Fibroblast of skin of scalp (primary cell): ENCODE measurements around the gene AADAT.
"Not testable (repeated sequence)": the region's sequence is repeated elsewhere in the genome, so short reads cannot be mapped to it uniquely, and the experiment has no call there.

Experiments used
- DNase-seq: peaks from one replicate; pipeline ENCODE4 v3.0.0-alpha.2; 2013

AADAT gene

DNA sequence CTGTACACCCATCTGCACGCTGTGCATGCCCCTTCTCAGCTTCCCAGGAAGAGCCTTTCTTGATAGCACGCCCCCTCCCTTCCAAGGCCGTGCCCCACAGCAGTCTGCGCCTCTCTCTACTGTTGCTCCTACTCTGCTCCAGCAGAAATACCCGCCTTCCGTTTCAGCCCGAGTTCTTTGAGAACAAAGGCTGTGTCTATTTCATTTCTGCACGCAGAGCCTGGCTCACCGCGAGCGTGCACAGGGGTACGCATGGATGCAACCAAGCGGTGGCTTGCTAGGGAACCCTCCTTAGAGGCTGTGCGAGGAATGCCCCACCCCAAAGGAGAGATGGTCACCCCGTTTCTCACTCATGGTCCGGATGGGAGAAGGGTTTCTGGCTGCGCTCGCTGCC is 485 bp downstream of the AADAT start:
- DNase-seq = peak; percentile 45

DNA sequence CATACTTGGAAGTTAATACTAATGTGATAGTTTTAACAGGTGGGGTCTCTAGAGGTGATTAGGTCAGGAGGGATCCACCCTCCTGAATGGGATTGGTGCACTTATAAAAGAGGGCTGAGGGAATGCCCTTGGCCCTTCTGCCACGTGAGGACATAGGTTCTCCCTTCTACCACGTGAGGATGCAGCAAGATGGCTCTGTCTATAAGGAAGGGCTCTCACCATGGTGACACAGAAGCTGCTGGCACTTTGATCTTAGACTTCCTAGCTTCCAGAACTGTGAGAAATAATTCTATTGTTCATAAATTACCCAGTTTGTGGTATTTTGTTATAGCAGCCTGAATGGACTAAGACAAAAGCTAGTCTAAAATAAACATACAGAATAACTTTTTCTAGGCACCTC is 1.0 kb downstream of the AADAT start:
- no peak for DNase-seq

DNA sequence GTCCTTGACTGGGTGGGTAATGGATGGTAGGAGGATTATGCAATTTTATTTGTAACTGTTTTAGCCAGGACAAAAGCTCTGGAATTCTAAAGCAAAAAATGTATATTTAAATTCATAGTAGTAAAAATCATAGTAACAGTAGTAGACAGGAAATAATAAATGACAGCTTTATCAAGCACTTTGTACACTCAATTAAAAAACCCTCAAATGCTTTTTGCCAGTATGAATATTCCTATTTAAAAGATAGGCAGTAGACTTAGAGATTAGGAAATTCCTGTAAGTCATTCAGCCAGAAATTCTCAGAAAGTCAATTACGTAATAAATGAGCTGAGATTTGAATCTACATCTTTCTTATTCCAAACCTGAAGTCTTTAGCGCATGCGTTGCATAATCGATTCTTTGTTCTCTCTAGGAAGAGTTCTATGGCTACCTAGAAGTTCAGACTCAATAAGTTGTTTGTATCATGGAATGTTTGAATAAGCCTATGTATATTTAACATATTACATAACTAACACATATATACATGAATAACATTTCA is 2.5 kb downstream of the AADAT start:
- no peak for DNase-seq

- no peak for DNase-seq
Observed at GRCh38 chr4:170083541-170083940, 6.2 kb downstream of the AADAT start.

DNA sequence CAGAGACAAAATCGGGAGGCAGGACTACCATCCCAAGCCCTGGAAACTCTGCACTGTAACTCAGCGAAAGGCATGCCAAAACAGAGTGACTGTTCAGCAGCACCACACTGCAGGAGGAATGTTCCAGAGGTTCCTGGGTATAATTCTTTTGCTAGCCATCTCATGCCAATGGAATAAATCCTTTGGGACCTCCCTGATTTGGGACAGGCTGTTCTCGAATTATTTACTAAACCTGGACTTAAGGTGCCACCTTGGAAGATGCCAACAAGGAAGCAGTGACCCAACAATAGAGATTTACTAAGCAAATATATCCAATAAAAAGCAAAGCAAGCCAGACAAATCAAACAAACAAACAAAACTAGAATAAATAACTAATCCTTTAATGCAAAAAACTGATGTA is 9.3 kb downstream of the AADAT start:
- DNase-seq = peak; percentile 1

- peak; percentile 26 for DNase-seq
Observed at GRCh38 chr4:170079981-170080380, 9.8 kb downstream of the AADAT start.

GRCh38 chr4:170071196-170071595 is 18.6 kb downstream of the AADAT start:
- no peak for DNase-seq

DNA sequence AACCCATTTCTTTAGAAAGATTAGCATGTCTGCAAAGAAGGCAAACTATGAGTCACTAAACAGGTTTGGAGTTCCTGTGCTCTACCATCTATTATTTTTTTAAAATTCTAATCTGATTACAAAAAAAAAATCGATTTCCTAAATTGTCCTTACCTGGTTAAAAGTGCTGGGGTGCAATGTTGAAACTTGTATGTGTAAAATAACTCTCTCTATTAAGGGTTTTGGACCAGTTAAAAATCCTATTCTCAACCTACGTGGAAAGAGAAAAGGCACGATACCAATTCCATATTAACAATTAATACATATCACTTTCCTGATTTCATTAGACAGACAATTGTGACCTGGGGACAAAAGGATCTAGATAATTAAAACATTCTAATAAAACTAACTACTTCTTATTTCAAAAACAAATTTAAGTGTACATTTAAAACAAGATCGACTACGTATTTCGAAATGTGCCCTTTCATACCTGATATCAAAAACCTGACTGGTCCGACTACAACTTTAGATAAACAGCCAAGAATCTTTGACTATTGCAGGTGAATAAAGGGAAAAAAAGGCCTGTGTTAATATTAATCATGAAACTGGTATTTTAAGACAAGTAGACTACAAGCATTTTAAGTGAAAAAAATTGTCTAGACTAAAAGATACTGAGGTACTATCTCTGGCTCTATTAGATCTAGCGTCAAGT is 21.2 kb downstream of the AADAT start:
- DNase-seq = no peak

- no peak for DNase-seq
Observed at GRCh38 chr4:170059421-170059820, 30.3 kb downstream of the AADAT start.

GRCh38 chr4:170058826-170059225 is 30.9 kb downstream of the AADAT start:
- DNase-seq = no peak

GRCh38 chr4:170057866-170058265 is 31.9 kb downstream of the AADAT start:
- no peak for DNase-seq

GRCh38 chr4:170052919-170053318 is 36.8 kb downstream of the AADAT start:
- no peak for DNase-seq

DNA sequence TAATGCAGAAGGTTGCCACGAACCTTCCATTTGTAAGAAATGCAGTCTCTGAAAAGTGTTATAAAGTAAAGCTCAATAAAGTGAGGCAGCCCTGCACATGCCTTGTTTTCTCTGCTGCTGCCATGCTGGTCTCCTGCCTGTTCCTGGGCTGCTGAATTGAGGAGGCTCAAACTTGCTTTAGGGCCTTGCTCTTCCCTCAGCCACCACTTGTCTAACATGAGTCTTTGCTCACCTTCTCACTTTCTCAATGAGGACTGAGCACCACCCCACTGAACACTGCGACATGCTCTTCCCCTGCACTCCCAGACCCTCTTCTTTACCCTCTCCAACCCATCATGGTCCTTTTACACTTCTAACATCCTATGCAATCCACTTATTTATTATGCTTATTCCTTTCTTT is 38.4 kb downstream of the AADAT start:
- no peak for DNase-seq

GRCh38 chr4:170049766-170050165 is 40.0 kb downstream of the AADAT start:
- DNase-seq = no peak

DNA sequence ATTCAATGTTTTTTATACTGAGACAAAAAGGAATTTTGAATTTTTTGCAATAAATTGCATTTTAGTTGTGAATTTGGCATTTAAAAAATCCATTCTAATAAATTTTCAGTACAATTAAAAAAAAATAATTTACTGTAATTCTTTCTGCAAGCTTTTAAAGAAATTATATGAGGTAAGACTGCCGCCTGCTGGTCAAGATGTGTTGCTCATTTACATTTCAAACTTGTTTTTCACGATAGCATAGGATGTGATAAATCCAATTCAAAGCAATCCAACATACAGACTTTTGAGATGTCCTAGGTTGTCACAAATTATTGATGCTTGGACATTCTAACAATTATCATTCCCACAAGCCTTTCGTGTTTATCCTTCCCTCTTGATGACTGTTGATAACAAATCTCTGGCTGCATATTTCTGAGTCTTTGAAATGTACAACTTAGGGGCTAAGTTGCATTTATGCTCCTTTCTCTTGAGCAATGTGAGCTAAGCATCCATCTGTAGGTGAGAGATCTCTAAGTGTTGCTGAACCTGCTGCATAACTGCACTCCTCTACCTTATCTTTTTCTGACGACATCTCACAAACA is 41.9 kb downstream of the AADAT start:
- DNase-seq = peak; percentile 67

DNA sequence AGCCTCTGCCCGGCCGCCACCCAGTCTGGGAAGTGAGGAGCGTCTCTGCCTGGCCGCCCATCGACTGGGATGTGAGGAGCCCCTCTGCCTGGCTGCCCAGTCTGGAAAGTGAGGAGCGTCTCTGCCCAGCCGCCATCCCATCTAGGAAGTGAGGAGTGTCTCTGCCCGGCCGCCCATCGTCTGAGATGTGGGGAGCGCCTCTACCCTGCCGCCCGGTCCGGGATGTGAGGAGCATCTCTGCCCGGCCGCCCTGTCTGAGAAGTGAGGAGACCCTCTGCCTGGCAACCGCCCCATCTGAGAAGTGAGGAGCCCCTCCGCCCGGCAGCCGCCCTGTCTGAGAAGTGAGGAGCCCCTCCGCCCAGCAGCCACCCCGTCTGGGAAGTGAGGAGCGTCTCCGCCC is 43.6 kb downstream of the AADAT start:
- DNase-seq = not testable (repeated sequence)

DNA sequence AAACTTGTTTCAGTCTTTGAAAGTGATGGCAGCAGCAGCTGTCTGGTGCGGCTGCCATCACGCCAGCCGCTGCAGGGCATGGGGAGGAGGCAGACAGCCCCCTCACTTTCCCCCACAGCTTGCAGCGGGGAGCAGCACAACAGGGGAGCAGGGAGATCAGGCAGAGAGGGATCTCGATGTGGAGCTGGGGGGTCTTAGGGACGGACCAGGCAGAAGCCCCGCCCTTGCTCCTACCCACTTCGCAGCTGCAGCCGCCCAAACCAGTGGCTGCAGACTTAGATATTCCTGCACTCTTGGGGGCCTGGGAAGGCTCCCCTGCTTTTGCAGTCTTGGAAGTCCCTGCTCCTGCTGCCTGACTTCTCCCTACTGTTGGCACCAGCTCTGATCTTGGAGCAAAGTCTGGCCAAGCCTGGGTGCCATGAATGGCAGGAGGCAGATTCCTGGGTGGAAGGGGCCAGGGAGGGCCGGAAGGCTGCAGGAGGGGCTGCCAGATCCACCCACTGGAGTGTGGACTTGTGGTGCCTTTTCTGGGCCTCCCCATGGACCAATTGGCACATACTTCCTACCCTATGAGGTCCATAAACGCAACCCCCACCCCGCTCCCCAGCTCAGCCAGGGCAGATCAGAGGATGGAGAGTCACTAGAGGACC is 49.6 kb downstream of the AADAT start:
- DNase-seq = no peak

DNA sequence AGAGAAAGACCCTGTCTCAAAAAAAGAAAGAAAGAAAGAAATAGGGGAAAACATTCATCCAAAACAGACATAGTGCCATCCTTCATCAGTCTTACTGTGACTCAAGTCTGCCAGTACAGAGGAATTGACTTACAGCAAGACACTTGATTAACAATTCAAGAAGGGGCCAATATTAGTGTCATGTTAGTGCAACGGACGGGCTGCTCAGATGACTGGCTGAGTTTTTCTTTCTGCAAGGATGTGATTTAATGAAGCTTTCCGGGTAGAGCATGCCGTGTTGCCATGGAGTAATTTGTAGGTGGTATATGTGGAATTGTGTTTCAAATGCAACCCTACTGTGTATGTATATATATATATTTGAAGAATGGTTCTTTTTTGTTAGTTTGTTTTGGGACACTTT is 51.0 kb downstream of the AADAT start:
- no peak for DNase-seq

DNA sequence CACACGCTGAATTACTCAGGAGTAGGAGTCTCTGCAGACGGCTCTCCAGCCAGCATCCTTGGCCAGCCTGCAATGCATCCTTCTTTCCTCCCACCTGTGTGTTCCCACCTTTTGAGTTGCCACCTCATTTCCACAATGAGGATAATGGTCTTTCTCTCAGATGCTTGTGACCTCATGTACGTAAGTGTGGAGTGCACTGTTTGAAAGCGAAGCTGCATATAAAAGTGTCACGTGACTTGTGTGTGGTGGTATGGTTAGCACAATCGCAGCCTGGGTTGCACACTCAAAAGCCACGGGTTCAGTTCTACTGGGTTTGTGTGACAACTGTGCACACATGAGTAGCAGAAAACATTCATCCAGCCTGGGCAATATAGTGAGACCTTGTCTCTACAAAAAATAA is 51.5 kb downstream of the AADAT start:
- DNase-seq = no peak

- DNase-seq = no peak
Observed at GRCh38 chr4:170037481-170037880, 52.3 kb downstream of the AADAT start.

- no peak for DNase-seq
Observed at GRCh38 chr4:170035845-170036244, 53.9 kb downstream of the AADAT start.

DNA sequence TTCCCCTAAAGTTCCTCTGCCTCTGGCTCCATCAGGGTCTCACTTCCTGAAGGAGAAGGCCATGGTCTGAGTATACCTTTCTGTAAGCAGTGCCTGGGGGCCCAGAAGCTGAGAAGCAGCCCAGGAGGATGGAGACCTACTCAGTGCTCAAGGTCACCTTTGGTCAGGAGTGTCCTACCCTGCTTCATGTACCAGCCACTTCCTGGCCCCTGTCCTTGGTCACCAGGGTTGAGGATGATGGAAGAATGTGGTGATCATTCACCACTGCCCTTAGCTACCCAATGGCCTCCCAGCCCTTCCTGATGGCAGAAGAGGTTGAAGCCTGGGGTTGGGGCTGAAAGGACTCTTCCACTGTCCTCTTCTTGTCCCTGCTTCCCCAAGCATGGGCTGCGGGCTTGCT is 54.5 kb downstream of the AADAT start:
- no peak for DNase-seq

DNA sequence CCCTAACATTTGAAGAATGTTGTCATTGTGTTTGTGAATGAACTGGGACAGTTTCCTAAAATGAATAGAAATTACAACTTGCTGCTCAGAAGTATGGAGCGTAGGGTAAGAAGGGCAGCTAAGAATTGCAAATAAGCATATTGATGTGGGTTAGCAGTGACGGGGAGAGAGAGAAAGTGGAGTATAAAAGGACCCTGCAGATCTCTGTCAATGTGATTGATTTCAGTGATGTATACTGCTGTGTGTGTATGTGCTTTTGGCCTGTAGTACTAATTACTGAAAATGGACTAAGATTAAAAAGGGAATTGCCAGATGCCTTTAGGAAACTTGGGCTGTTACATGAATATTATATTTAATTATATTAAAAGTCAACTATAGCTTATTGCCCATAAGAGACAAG is 55.8 kb downstream of the AADAT start:
- no peak for DNase-seq

GRCh38 chr4:170030121-170030520 is 59.6 kb downstream of the AADAT start:
- no peak for DNase-seq
